Cardiac septum (tissue), 1 donor: ENCODE measurements around the gene UQCRQ. TPM values are rescaled to one million over a fixed set of nuclear protein-coding genes. Genes with fewer than 3 reads are reported as not detected.
A peak's percentile ranks its signal among the peaks of the same experiment; 100 is the strongest.

Experiments used
- DNase-seq: peaks from one replicate; pipeline ENCODE4 v3.0.0-alpha.2; 2020; ENCODE audit warnings: low spot score
- intact Hi-C: fragments of 100-400 bp; cut with DNase I; formaldehyde crosslinking; loops from one replicate; pipeline ENCODE4 v1.14.0; 2022
- long read RNA-seq: library from polyadenylated mRNA; unstranded; transcript quantifications from one replicate; pipeline ENCODE4 v2.0.0, GENCODE V29; 2021
- total RNA-seq: library from RNA; stranded (reverse); fragmentation: NEBNext Ultra II Directional; extraction: Animal tissue kit (Norgen Biotek cat#: 25700); gene quantifications from one replicate; pipeline ENCODE4 v1.2.1, GENCODE V29; 2021
- donor health status: DM: no; HTN: no; CAD: no.

UQCRQ gene
- 1,426 TPM for total RNA-seq
- long read RNA-seq, transcript UQCRQ-201 (2 exons, 586 nt) = minor isoform, 12 of 476 reads
- long read RNA-seq, transcript UQCRQ-203 (3 exons, 839 nt) = major isoform, 435 of 476 reads
- long read RNA-seq, transcript UQCRQ-202 (3 exons, 429 nt) = minor isoform, 17 of 476 reads
- long read RNA-seq, partial matches to known transcripts = 0 of 476 reads
- long read RNA-seq, other reads (novel, unspliced or antisense) = 10 of 476 reads

- DNase-seq = peak; percentile 97
- intact Hi-C loops = loop anchor here (1.0 to 10.0 kb wide), 4 partner anchors 36 to 186 kb away; partner anchors contain the start of genes AFF4, HSPA4, SEPTIN8 and SHROOM1
Observed at GRCh38 chr5:132866342-132867045, at the start of gene UQCRQ, which contains the start of gene GDF9. TSS of gene UQCRQ (plus strand) at chr5:132866642. CDS start at chr5:132866882, 240 bp downstream. TSS of gene GDF9 (minus strand) at chr5:132866469. CDS start at chr5:132864533, 1,936 bp downstream.

DNA sequence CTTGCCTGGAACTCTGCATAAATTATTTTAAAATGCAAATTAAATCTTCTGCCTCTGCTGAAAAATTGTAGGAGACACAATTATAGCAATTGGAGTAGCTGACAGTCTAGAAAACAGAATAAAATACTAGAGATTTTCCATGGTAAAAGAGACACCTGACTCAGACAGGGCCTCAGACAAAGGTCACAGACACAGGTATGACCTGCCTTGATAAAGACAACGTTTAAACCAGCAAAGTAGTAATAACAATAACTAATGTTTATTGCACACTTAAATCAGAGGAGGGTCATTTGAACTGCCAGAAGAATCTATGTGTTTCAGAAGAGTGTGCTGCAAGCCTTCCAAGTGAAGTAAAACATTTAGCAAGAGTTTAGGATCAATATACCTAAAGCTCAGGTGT lies 49.4 kb upstream of the UQCRQ start:
- DNase-seq = no peak
- intact Hi-C loops = no loop called here

GRCh38 chr5:132819468-132819867 lies 47.0 kb upstream of the UQCRQ start:
- intact Hi-C loops = no loop called here
- DNase-seq = no peak

DNA sequence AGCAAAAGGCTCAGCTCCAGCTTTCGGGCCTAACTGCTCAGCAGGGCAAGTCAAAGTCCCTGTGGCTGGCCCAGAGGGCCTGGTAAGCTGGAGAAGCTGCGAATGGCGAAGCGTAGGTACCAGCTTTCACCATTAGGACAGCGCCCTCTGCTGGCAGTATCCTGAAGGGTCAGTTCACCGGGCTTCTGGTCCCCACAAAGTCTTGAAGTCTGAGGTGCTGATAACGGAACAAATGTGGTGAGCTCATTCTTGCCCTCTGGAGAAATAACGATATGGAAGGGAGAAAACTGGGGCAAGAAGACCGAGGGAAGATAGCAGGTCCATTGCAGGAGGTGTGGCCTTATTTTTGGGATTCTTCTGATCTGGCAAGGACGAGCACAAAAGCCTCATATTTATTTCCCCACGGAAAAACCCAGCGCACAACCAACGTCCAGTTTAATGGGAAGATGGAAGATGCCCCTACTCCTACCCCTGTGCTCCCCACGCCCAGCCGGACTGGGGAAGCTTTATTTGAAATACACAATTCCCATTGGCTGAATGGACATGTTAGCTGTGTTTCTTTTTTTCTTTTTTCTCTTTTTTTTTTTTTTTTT lies 46.2 kb upstream of the UQCRQ start:
- intact Hi-C loops = loop anchor here (2.0 to 5.0 kb wide), 4 partner anchors 43 to 433 kb away; partner anchors contain the start of gene SEPTIN8

DNA sequence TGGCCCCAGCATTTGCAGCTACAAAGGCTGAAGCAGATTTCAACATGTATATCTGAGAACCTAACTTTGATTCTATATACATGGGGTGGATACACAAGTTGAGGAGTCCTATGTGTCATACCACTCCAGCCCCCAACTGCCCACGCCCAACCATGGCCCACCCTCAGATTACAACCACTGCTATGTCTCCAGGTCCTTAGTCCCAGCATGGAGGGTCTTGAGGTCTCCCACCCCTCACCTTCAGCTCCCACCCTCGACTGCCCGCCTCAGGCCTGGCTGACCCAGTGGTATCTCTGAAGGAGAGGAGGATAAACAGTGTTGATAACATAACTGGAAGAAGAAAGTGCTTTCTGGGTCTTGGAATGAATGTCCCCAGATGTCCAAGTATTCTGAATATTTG lies 45.1 kb upstream of the UQCRQ start:
- intact Hi-C loops = loop anchor here (2.0 to 5.0 kb wide), 4 partner anchors 44 to 434 kb away; partner anchors contain the start of gene SEPTIN8
- DNase-seq = no peak

More for the DNA sequence above, 46.2 kb upstream of the UQCRQ start:
- DNase-seq = peak; percentile 92

GRCh38 chr5:132821791-132822190 lies 44.7 kb upstream of the UQCRQ start:
- intact Hi-C loops = loop anchor here (2.0 to 5.0 kb wide), 4 partner anchors 44 to 434 kb away; partner anchors contain the start of gene SEPTIN8
- DNase-seq = no peak

DNA sequence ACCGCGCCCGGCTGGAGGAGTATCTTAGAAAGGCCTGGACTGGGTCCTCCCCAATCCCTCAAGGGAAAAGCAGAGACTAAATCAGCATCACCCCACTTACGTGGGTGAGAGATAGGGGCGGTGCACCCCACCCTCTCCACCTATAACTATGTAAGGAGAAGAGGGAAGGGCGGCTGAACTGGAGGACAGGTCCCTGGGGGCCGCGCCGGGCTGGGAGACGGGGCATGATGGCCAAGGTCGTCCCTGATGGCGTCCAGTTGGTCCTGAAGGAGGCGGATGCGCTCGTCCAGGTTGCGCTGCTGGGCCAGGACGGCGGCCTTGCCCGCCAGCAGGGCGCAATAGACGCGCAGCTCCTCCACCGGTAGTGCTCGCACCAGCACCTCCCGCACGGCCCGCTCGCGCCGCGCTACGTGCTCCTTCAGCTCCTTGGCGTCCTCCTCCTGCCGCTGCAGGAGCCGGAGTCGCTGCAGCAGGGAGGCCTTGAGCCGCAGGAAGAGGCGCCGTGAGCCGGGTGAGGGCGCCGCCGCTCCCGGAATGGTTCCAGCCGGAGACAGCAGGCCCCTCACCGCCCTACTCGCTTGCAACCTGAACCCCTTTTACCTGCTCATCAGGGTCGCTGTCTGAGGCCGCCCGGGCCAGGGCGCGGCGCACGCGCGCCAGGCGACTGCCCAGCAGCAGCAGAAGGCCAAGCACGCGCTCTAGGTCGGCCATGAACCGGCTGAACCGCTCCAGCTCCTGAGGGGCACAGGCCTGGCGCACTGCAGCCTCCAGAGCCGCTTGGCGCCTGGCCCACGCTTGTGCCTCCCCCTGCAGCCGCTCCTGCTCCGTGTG lies 43.6 kb upstream of the UQCRQ start:
- intact Hi-C loops = loop anchor here (5.0 kb wide), 3 partner anchors 46 to 436 kb away; partner anchors contain the start of gene SEPTIN8
- no peak for DNase-seq

- no peak for DNase-seq
- intact Hi-C loops = loop anchor here (5.0 kb wide), 3 partner anchors 46 to 436 kb away; partner anchors contain the start of gene SEPTIN8
Observed at GRCh38 chr5:132823481-132824050, 42.9 kb upstream of the UQCRQ start.

- no peak for DNase-seq
- intact Hi-C loops = loop anchor here (5.0 kb wide), 3 partner anchors 47 to 437 kb away; partner anchors contain the start of gene SEPTIN8
Observed at GRCh38 chr5:132824426-132824825, 42.0 kb upstream of the UQCRQ start.

DNA sequence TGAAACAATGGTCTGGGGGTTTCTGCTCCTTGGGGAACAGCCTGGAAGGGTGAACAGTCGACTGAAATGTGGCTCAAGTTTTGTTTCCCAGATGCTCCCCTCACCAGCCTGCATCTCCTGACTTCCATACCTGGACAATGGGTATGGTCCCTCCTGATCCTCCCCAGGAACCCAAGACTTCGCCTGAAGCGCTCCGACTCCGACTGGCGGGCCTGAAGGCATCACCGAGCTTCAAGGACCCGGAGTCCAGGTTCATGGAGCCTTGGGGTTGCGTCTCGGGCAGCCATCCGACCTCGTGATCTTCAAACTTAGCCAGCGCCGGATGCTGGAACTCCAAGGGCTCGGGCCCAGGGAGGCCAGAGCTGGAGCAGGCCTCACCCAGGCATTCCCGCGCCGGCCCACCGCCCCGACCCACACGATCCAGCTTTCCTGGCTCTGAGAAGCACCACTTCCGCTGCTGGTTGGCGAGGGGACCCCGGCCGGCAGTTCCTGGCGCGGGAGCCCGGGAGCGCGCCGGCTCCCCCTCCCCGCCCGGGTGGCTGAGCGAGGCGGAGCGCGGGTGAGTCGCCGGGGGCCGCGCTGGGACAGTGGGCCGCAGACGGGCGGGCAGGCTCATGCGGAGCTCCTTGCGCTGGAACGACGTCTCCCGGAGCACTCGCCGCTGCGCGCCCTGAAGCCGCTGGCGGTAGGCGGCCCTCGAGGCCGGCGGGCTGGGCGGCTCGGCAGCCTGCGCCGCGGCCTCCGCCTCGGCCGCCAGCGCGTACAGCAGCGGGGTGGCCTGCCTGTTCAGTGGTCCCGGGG lies 41.2 kb upstream of the UQCRQ start:
- intact Hi-C loops = loop anchor here (5.0 kb wide), 1 partner anchor 137 kb away; the partner anchor contains the start of gene AFF4
- DNase-seq = no peak

- no peak for DNase-seq
- intact Hi-C loops = loop anchor here (5.0 kb wide), 1 partner anchor 136 kb away; the partner anchor contains the start of gene AFF4
Observed at GRCh38 chr5:132825834-132826391, 40.5 kb upstream of the UQCRQ start.

DNA sequence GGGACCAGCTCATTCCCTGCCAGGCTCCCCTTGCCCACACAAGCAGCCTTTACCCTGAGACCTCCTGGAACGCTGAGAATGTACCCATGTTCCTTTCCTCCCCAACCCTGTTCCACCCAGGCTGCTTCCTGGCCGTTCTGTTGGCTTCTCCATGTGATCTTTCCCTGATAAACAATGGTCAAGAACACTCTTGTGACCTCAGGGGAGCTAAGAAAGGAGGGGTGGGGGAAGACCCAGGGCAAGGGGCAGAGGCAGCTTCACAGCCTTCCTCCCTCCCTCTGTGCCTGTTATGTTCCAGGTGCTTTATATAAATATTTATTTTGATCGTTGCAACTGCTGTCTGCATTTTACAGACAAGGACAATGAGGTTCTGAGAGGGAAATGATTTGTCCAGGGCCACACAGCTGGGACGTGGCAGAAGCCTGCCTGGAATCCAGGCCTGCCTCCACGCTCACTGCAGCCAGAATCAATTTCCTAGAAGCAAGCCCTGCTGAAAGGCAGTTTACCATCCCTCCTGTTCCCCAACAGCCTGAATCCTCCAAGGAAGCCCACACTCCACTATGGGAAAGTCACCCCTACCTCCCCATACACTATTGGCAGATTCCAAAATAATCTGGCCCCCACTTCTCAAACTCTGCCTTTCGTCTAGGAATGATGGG lies 39.9 kb upstream of the UQCRQ start:
- DNase-seq = no peak
- intact Hi-C loops = loop anchor here (5.0 kb wide), 1 partner anchor 136 kb away; the partner anchor contains the start of gene AFF4

DNA sequence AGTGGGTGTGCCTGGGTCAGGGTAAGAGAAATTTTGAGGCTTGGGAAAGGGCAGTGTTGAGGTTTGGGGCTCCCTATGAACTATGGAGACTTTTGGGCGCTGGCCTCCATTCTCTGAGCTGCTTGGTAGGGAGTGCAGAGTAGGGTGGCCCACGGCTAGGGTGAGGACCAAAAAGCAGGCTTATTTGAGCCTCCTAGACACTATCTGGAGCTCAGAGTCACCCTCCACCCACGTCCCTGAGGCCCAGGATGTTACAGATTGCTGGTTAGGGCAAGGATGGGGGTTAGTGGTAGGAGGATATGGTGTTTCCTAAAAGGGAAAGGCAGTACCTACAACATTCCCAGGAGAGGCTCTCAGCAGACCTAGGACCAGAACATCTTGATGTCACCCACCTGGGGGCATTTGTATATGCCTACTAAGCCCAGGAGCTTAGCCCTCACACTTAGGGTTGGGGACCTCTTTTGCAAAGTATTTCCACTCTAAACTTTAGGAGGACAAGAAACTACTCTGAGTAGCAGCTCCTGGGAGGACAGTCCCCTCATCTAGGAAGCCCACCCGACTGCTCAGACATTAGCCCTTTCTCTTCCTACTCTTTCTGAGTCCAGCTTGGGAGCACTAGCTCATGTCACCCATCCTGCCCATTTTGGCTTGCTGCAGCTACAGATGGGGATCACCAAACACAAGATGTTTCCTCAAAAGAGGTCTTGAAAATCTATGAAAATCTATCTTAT lies 38.3 kb upstream of the UQCRQ start:
- intact Hi-C loops = loop anchor here (5.0 kb wide), 1 partner anchor 134 kb away; the partner anchor contains the start of gene AFF4
- no peak for DNase-seq

- intact Hi-C loops = loop anchor here (5.0 kb wide), 1 partner anchor 133 kb away; the partner anchor contains the start of gene AFF4
- no peak for DNase-seq
Observed at GRCh38 chr5:132828846-132829494, 37.5 kb upstream of the UQCRQ start.

GRCh38 chr5:132829742-132830435 lies 36.6 kb upstream of the UQCRQ start:
- peak; percentile 89 for DNase-seq
- intact Hi-C loops = loop anchor here (1.0 to 5.0 kb wide), 3 partner anchors 37 to 132 kb away; partner anchors contain the start of genes AFF4, GDF9 and UQCRQ
